Astrocyte (in vitro differentiated cells and primary cell): ENCODE measurements around the gene HSF5. TPM values are rescaled to one million over a fixed set of nuclear protein-coding genes. Genes with fewer than 3 reads are reported as not detected.
A peak's percentile ranks its signal among the peaks of the same experiment; 100 is the strongest.

Experiments
- DNase-seq: peaks from one replicate; pipeline ENCODE4 v3.0.0-alpha.2; 2010; ENCODE audit warnings: low read depth
- FAIRE-seq: peaks from 2 replicates; lab custom pipeline; 2011; peaks lifted over from hg19 to GRCh38; lab: Jason Lieb, UNC
- H2AFZ ChIP-seq: 2 replicates; pipeline ENCODE4 v1.6.0; 2012; ENCODE audit warnings: low read depth, low read length, inconsistent platforms
- H3K27ac ChIP-seq: 2 replicates; pipeline ENCODE4 v1.5.1; 2011; ENCODE audit warnings: low read depth, low read length, inconsistent platforms
- H3K27me3 ChIP-seq: 2 replicates; pipeline ENCODE4 v1.6.0; 2011; ENCODE audit warnings: low read length, inconsistent platforms; ENCODE audit not compliant: insufficient read depth
- H3K36me3 ChIP-seq: 2 replicates; pipeline ENCODE4 v1.5.1; 2011; ENCODE audit warnings: low read length, inconsistent platforms; ENCODE audit not compliant: insufficient read depth
- H3K4me1 ChIP-seq: 2 replicates; pipeline ENCODE4 v1.5.1; 2011; ENCODE audit warnings: low read length, inconsistent platforms; ENCODE audit not compliant: insufficient read depth
- H3K4me2 ChIP-seq: 2 replicates; pipeline ENCODE4 v1.6.0; 2012; ENCODE audit warnings: low read length, inconsistent platforms
- H3K4me3 ChIP-seq: 2 replicates; pipeline ENCODE4 v1.5.1; 2011; ENCODE audit warnings: low read depth, mild to moderate bottlenecking, low read length, inconsistent platforms; ENCODE audit not compliant: insufficient read depth
- H3K79me2 ChIP-seq: 2 replicates; pipeline ENCODE4 v1.6.0; 2012; ENCODE audit warnings: mild to moderate bottlenecking, low read length, inconsistent platforms; ENCODE audit not compliant: insufficient read depth
- H3K9ac ChIP-seq: 2 replicates; pipeline ENCODE4 v1.6.0; 2012; ENCODE audit warnings: mild to moderate bottlenecking, low read length, inconsistent platforms
- H3K9me3 ChIP-seq: 2 replicates; pipeline ENCODE4 v1.5.1; 2012; ENCODE audit warnings: low read depth, mild to moderate bottlenecking, low read length, inconsistent platforms; ENCODE audit not compliant: insufficient read depth
- H4K20me1 ChIP-seq: 2 replicates; pipeline ENCODE4 v1.6.0; 2012; ENCODE audit warnings: low read length, inconsistent platforms; ENCODE audit not compliant: insufficient read depth
- H3K27ac Mint-ChIP-seq: one replicate; pipeline ENCODE4 v1.8.0; 2021; ENCODE audit warnings: mild to moderate bottlenecking, mixed read lengths; ENCODE audit not compliant: unreplicated experiment
- H3K27me3 Mint-ChIP-seq: one replicate; pipeline ENCODE4 v1.8.0; 2021; ENCODE audit warnings: low read depth, mixed read lengths; ENCODE audit not compliant: unreplicated experiment
- H3K36me3 Mint-ChIP-seq: one replicate; pipeline ENCODE4 v1.8.0; 2021; ENCODE audit warnings: low read depth, mixed read lengths; ENCODE audit not compliant: unreplicated experiment
- H3K4me1 Mint-ChIP-seq: one replicate; pipeline ENCODE4 v1.8.0; 2021; ENCODE audit warnings: low read depth, mixed read lengths; ENCODE audit not compliant: unreplicated experiment
- H3K4me3 Mint-ChIP-seq: one replicate; pipeline ENCODE4 v1.8.0; 2021; ENCODE audit warnings: mild to moderate bottlenecking, moderate library complexity, mixed read lengths; ENCODE audit not compliant: unreplicated experiment
- H3K9me3 Mint-ChIP-seq: one replicate; pipeline ENCODE4 v1.8.0; 2021; ENCODE audit warnings: mild to moderate bottlenecking, mixed read lengths; ENCODE audit not compliant: unreplicated experiment
- CTCF ChIP-seq: IDR thresholded peaks from 2 replicates; pipeline ENCODE4 v1.5.1; 2011; ENCODE audit warnings: low read depth, mild to moderate bottlenecking, inconsistent platforms, low read length, moderate library complexity; ENCODE audit not compliant: insufficient read depth
- EZH2 ChIP-seq: IDR thresholded peaks from 2 replicates; pipeline ENCODE4 v1.6.1; 2012; ENCODE audit warnings: mild to moderate bottlenecking, low read length, inconsistent platforms; ENCODE audit not compliant: insufficient read depth
- total RNA-seq: library from RNA; stranded (reverse); gene quantifications from 2 replicates; pipeline ENCODE4 v1.2.1, GENCODE V29; 2021

HSF5 gene
- total RNA-seq, 1 donor from 2014 or later, result not detected

GRCh38 chr17:58410714-58411407, 77.3 kb downstream of the HSF5 start:
- Histone ChIP-seq H3K27me3 (peaks cover 40% of the 10 kb centered on the region), H3K36me3 (no peaks in the 10 kb centered on the region), H4K20me1 (no peaks in the 10 kb centered on the region), H2AFZ (no peak overlapping the region), H3K4me2 (no peak overlapping the region), H3K27ac (no peak overlapping the region), H3K9me3 (no peaks in the 10 kb centered on the region), H3K79me2 (no peaks in the 10 kb centered on the region), H3K9ac (no peak overlapping the region), H3K4me1 (no peaks in the 10 kb centered on the region), H3K4me3 (no peak overlapping the region)
- DNase-seq (no peak), FAIRE-seq (no peak)
- peaks cover 7% of the 10 kb centered on the region for H3K4me1 Mint-ChIP-seq
- no peak overlapping the region for H3K4me3 Mint-ChIP-seq
- no peaks in the 10 kb centered on the region for H3K27me3 Mint-ChIP-seq
- H3K9me3 Mint-ChIP-seq, result no peaks in the 10 kb centered on the region
- TF ChIP-seq CTCF, result no peak
- no peak for TF ChIP-seq EZH2
- H3K27ac Mint-ChIP-seq, result no peak overlapping the region
- H3K36me3 Mint-ChIP-seq, result no peaks in the 10 kb centered on the region

GRCh38 chr17:58409432-58409831, 78.8 kb downstream of the HSF5 start:
- H3K9me3 ChIP-seq, result no peaks in the 10 kb centered on the region
- no peaks in the 10 kb centered on the region for H4K20me1 ChIP-seq
- H2AFZ ChIP-seq, result no peak overlapping the region
- no peak for TF ChIP-seq CTCF
- no peak for TF ChIP-seq EZH2
- no peak overlapping the region for H3K4me2 ChIP-seq
- H3K27me3 Mint-ChIP-seq, result no peaks in the 10 kb centered on the region
- H3K27ac ChIP-seq, result no peak overlapping the region
- no peak overlapping the region for H3K9ac ChIP-seq
- no peaks in the 10 kb centered on the region for H3K4me1 ChIP-seq
- DNase-seq, result no peak
- FAIRE-seq, result no peak
- H3K9me3 Mint-ChIP-seq, result no peaks in the 10 kb centered on the region
- no peak overlapping the region for H3K4me3 Mint-ChIP-seq
- H3K27ac Mint-ChIP-seq, result no peak overlapping the region
- H3K36me3 ChIP-seq, result no peaks in the 10 kb centered on the region
- no peaks in the 10 kb centered on the region for H3K79me2 ChIP-seq
- peaks cover 7% of the 10 kb centered on the region for H3K4me1 Mint-ChIP-seq
- peaks cover 32% of the 10 kb centered on the region for H3K27me3 ChIP-seq
- no peak overlapping the region for H3K4me3 ChIP-seq
- H3K36me3 Mint-ChIP-seq, result no peaks in the 10 kb centered on the region

GRCh38 chr17:58403311-58403710, 84.9 kb downstream of the HSF5 start:
- H3K4me1 ChIP-seq, result peaks cover 10% of the 10 kb centered on the region
- no peaks in the 10 kb centered on the region for H3K9me3 ChIP-seq
- no peak overlapping the region for H2AFZ ChIP-seq
- H3K36me3 Mint-ChIP-seq, result no peaks in the 10 kb centered on the region
- H3K27me3 ChIP-seq, result peaks cover 21% of the 10 kb centered on the region
- H3K4me3 Mint-ChIP-seq, result no peak overlapping the region
- H3K4me2 ChIP-seq, result no peak overlapping the region
- no peak for DNase-seq
- FAIRE-seq, result no peak
- H3K27ac ChIP-seq, result no peak overlapping the region
- peaks cover 19% of the 10 kb centered on the region for H3K4me1 Mint-ChIP-seq
- no peaks in the 10 kb centered on the region for H3K36me3 ChIP-seq
- H3K27ac Mint-ChIP-seq, result peak overlapping the region; percentile 73
- no peaks in the 10 kb centered on the region for H3K9me3 Mint-ChIP-seq
- H3K79me2 ChIP-seq, result no peaks in the 10 kb centered on the region
- H3K27me3 Mint-ChIP-seq, result peaks cover 6% of the 10 kb centered on the region
- H3K4me3 ChIP-seq, result no peak overlapping the region
- TF ChIP-seq CTCF, result no peak
- no peak for TF ChIP-seq EZH2
- no peaks in the 10 kb centered on the region for H4K20me1 ChIP-seq
- H3K9ac ChIP-seq, result no peak overlapping the region
